ENCODE results near the gene MEGF11. TPM values are rescaled to one million over a fixed set of nuclear protein-coding genes. Genes with fewer than 3 reads are reported as not detected.

MEGF11 gene
- polyA plus RNA-seq, 1 experiment: 0.04 TPM

GRCh38 chr15:66078196-66078928 lies 175.2 kb downstream of the MEGF11 start:
- Histone ChIP-seq H3K36me3 (ENCODE audit: control insufficient read depth, insufficient read depth, low read length) (no peaks in the 10 kb centered on the region), H3K4me3 (ENCODE audit: low read depth, low read length) (no peak overlapping the region), H3K27me3 (ENCODE audit: control insufficient read depth, insufficient read depth, low read length) (peaks cover 11% of the 10 kb centered on the region)
- DNase-seq (ENCODE audit: low read depth): no peak
- ChIA-PET POLR2A (no interaction called here), CTCF (no interaction called here)
- no peak for TF ChIP-seq CTCF (IDR thresholded peaks at IDR 0.05; ENCODE audit: insufficient read depth, low read depth, low read length)

GRCh38 chr15:66077320-66077663 lies 176.3 kb downstream of the MEGF11 start:
- CTCF ChIA-PET: no interaction called here
- TF ChIP-seq CTCF (IDR thresholded peaks at IDR 0.05; ENCODE audit: insufficient read depth, low read depth, low read length): no peak
- no peak for DNase-seq (ENCODE audit: low read depth)

GRCh38 chr15:66076591-66077319 lies 176.8 kb downstream of the MEGF11 start:
- no peak overlapping the region for H3K4me3 ChIP-seq (ENCODE audit: low read depth, low read length)
- CTCF ChIA-PET: no interaction called here
- peaks cover 8% of the 10 kb centered on the region for H3K27me3 ChIP-seq (ENCODE audit: control insufficient read depth, insufficient read depth, low read length)
- no peak for DNase-seq (ENCODE audit: low read depth)
- POLR2A ChIA-PET: no interaction called here
- TF ChIP-seq CTCF (IDR thresholded peaks at IDR 0.05; ENCODE audit: insufficient read depth, low read depth, low read length): no peak
- H3K36me3 ChIP-seq (ENCODE audit: control insufficient read depth, insufficient read depth, low read length): no peaks in the 10 kb centered on the region

More at GRCh38 chr15:66077320-66077663, 176.3 kb downstream of the MEGF11 start:
- H3K4me3 ChIP-seq (ENCODE audit: low read depth, low read length): no peak overlapping the region
- H3K27me3 ChIP-seq (ENCODE audit: control insufficient read depth, insufficient read depth, low read length): peaks cover 11% of the 10 kb centered on the region
- no peaks in the 10 kb centered on the region for H3K36me3 ChIP-seq (ENCODE audit: control insufficient read depth, insufficient read depth, low read length)
- POLR2A ChIA-PET: no interaction called here

- TF ChIP-seq CTCF (IDR thresholded peaks at IDR 0.05; ENCODE audit: insufficient read depth, low read depth, low read length): no peak
- Histone ChIP-seq H3K27me3 (ENCODE audit: control insufficient read depth, insufficient read depth, low read length) (peaks cover 8% of the 10 kb centered on the region), H3K36me3 (ENCODE audit: control insufficient read depth, insufficient read depth, low read length) (no peaks in the 10 kb centered on the region), H3K4me3 (ENCODE audit: low read depth, low read length) (no peak overlapping the region)
- ChIA-PET POLR2A (no interaction called here), CTCF (no interaction called here)
- DNase-seq (ENCODE audit: low read depth): no peak
Observed at GRCh38 chr15:66075947-66076346, 177.6 kb downstream of the MEGF11 start.

GRCh38 chr15:66072616-66073361 lies 180.8 kb downstream of the MEGF11 start:
- no peak for TF ChIP-seq CTCF (IDR thresholded peaks at IDR 0.05; ENCODE audit: insufficient read depth, low read depth, low read length)
- Histone ChIP-seq H3K36me3 (ENCODE audit: control insufficient read depth, insufficient read depth, low read length) (no peaks in the 10 kb centered on the region), H3K27me3 (ENCODE audit: control insufficient read depth, insufficient read depth, low read length) (peaks cover 5% of the 10 kb centered on the region), H3K4me3 (ENCODE audit: low read depth, low read length) (no peak overlapping the region)
- POLR2A ChIA-PET: no interaction called here
- no peak for DNase-seq (ENCODE audit: low read depth)
- CTCF ChIA-PET: interaction anchor here (1.6 kb wide), 1 partner anchor 11 kb away, joined by 3 read pairs; no protein-coding TSS in a partner anchor
